ENCODE results near the gene KCNK7. TPM values are rescaled to one million over a fixed set of nuclear protein-coding genes. Genes with fewer than 3 reads are reported as not detected.
A peak's percentile ranks its signal among the peaks of the same experiment; 100 is the strongest.

KCNK7 gene
- total RNA-seq, 2 experiments from 2014 or later: 4.9 to 5.0 TPM

- no peaks in the 10 kb centered on the region for H3K36me3 ChIP-seq (ENCODE audit: insufficient read depth, low read length)
- no peaks in the 10 kb centered on the region for H3K27me3 ChIP-seq (ENCODE audit: control insufficient read depth in 1 of 2, insufficient read depth in 2 of 2, low read length in 2 of 2)
- Mint-ChIP-seq H3K27ac (peak overlapping the region; percentile 81), H3K27me3 (no peaks in the 10 kb centered on the region), H3K4me3 (peak overlapping the region; percentile 79), H3K36me3 (ENCODE audit: low read depth) (peaks cover 6% of the 10 kb centered on the region), H3K9me3 (no peaks in the 10 kb centered on the region), H3K4me1 (ENCODE audit: low read depth) (peaks cover 57% of the 10 kb centered on the region)
- peaks cover 80% of the 10 kb centered on the region for H3K4me1 ChIP-seq (ENCODE audit: insufficient read depth, low read length)
- H3K4me3 ChIP-seq (ENCODE audit: low read length): no peak overlapping the region
- no peak overlapping the region for H3K27ac ChIP-seq (ENCODE audit: low read depth in 1 of 2, low read length in 2 of 2)
- CTCF ChIA-PET: interaction anchor here (0.6 to 4.4 kb wide), 5 partner anchors 9 to 29 kb away, joined by 3 to 17 read pairs (median 4); partner anchors contain the start of gene ZNRD2
- no peaks in the 10 kb centered on the region for H3K9me3 ChIP-seq (ENCODE audit: control insufficient read depth in 1 of 2, insufficient read depth in 1 of 2, low read length in 2 of 2)
- intact Hi-C loops (cut with DNase I, micrococcal nuclease): no loop called here
- ATAC-seq (ENCODE audit: poor library complexity) (no peak), DNase-seq (peak in 1 of 14 experiments; percentile 42)
- POLR2A ChIA-PET: interaction anchor here (0.8 to 3.8 kb wide), 8 partner anchors 9 to 63 kb away, joined by 3 to 15 read pairs (median 10); partner anchors contain the start of genes EHBP1L1, FAM89B, MALAT1 and PCNX3
- TF ChIP-seq CTCF (IDR thresholded peaks at IDR 0.05): no peak
Observed at GRCh38 chr11:65560555-65561418, 34.8 kb downstream of the KCNK7 start.

GRCh38 chr11:65559951-65560537 is 35.6 kb downstream of the KCNK7 start:
- peak overlapping the region; percentile 79 for H3K4me3 Mint-ChIP-seq
- H3K9me3 ChIP-seq (ENCODE audit: control insufficient read depth in 1 of 2, insufficient read depth in 1 of 2, low read length in 2 of 2): no peaks in the 10 kb centered on the region
- no peaks in the 10 kb centered on the region for H3K36me3 ChIP-seq (ENCODE audit: insufficient read depth, low read length)
- peaks cover 4% of the 10 kb centered on the region for H3K36me3 Mint-ChIP-seq (ENCODE audit: low read depth)
- H3K4me3 ChIP-seq (ENCODE audit: low read length): no peak overlapping the region
- no peak overlapping the region for H3K27ac ChIP-seq (ENCODE audit: low read depth in 1 of 2, low read length in 2 of 2)
- ChIA-PET POLR2A (interaction anchor here (0.9 to 3.8 kb wide), 5 partner anchors 10 to 62 kb away, joined by 5 to 15 read pairs (median 14); partner anchors contain the start of genes EHBP1L1, MALAT1 and ZNRD2), CTCF (interaction anchor here (1.5 to 2.3 kb wide), 2 partner anchors 10 to 19 kb away, joined by 3 to 9 read pairs; partner anchors contain the start of gene ZNRD2)
- no peaks in the 10 kb centered on the region for H3K27me3 Mint-ChIP-seq
- intact Hi-C loops (cut with DNase I, micrococcal nuclease): no loop called here
- TF ChIP-seq CTCF (IDR thresholded peaks at IDR 0.05): no peak
- peaks cover 57% of the 10 kb centered on the region for H3K4me1 Mint-ChIP-seq (ENCODE audit: low read depth)
- H3K4me1 ChIP-seq (ENCODE audit: insufficient read depth, low read length): peaks cover 80% of the 10 kb centered on the region
- ATAC-seq (ENCODE audit: poor library complexity): no peak
- no peaks in the 10 kb centered on the region for H3K27me3 ChIP-seq (ENCODE audit: control insufficient read depth in 1 of 2, insufficient read depth in 2 of 2, low read length in 2 of 2)
- H3K9me3 Mint-ChIP-seq: no peaks in the 10 kb centered on the region
- H3K27ac Mint-ChIP-seq: peak overlapping the region; percentile 81
- no peak for DNase-seq

- peak overlapping the region; percentile 81 for H3K27ac Mint-ChIP-seq
- intact Hi-C loops (cut with DNase I, micrococcal nuclease): no loop called here
- H3K4me1 Mint-ChIP-seq (ENCODE audit: low read depth): peaks cover 58% of the 10 kb centered on the region
- peak overlapping the region; percentile 79 for H3K4me3 Mint-ChIP-seq
- peaks cover 80% of the 10 kb centered on the region for H3K4me1 ChIP-seq (ENCODE audit: insufficient read depth, low read length)
- H3K27me3 ChIP-seq (ENCODE audit: control insufficient read depth in 1 of 2, insufficient read depth in 2 of 2, low read length in 2 of 2): no peaks in the 10 kb centered on the region
- no peak for TF ChIP-seq CTCF (IDR thresholded peaks at IDR 0.05)
- DNase-seq: no peak
- peak overlapping the region in 1 of 2 donors; percentile 80 for H3K27ac ChIP-seq (ENCODE audit: low read depth in 1 of 2, low read length in 2 of 2)
- ATAC-seq (ENCODE audit: poor library complexity): no peak
- no peaks in the 10 kb centered on the region for H3K9me3 ChIP-seq (ENCODE audit: control insufficient read depth in 1 of 2, insufficient read depth in 1 of 2, low read length in 2 of 2)
- no peaks in the 10 kb centered on the region for H3K27me3 Mint-ChIP-seq
- peaks cover 4% of the 10 kb centered on the region for H3K36me3 Mint-ChIP-seq (ENCODE audit: low read depth)
- ChIA-PET POLR2A (interaction anchor here (0.7 to 3.8 kb wide), 6 partner anchors 10 to 61 kb away, joined by 3 to 15 read pairs (median 14); partner anchors contain the start of genes EHBP1L1, MALAT1 and ZNRD2), CTCF (interaction anchor here (1.5 to 2.3 kb wide), 2 partner anchors 11 to 19 kb away, joined by 3 to 9 read pairs; partner anchors contain the start of gene ZNRD2)
- H3K9me3 Mint-ChIP-seq: no peaks in the 10 kb centered on the region
- no peak overlapping the region for H3K4me3 ChIP-seq (ENCODE audit: low read length)
- H3K36me3 ChIP-seq (ENCODE audit: insufficient read depth, low read length): no peaks in the 10 kb centered on the region
Observed at GRCh38 chr11:65559535-65559934, 36.1 kb downstream of the KCNK7 start.
